ENCODE measurements around the gene EGFL7.

DNA sequence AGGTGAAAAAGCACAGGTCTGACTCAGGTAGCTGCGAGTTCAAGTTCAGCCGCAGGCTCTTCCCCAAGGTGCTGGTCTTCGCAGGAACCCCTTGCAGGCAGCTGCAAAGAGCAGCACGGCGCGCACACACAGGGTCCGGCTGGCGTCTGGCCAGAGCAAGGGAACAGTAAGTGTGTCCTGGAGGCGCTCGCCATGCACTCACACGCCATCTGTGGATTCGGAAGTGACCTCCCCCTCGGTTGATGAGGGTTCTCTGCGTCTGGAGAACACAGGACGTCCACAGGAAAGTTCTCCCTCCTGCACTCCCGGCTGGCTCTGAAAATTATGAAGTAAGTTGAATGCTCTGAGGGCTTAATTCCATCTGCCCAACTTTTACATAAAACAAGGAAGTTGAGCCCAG is 14.0 kb upstream of the EGFL7 start:
- TF ChIP-seq EZH2 (IDR thresholded peaks at IDR 0.05; ENCODE audit: borderline replicate concordance, low read depth, low read length, poor library complexity, severe bottlenecking): no peak
- TF ChIP-seq, protein P1, sequence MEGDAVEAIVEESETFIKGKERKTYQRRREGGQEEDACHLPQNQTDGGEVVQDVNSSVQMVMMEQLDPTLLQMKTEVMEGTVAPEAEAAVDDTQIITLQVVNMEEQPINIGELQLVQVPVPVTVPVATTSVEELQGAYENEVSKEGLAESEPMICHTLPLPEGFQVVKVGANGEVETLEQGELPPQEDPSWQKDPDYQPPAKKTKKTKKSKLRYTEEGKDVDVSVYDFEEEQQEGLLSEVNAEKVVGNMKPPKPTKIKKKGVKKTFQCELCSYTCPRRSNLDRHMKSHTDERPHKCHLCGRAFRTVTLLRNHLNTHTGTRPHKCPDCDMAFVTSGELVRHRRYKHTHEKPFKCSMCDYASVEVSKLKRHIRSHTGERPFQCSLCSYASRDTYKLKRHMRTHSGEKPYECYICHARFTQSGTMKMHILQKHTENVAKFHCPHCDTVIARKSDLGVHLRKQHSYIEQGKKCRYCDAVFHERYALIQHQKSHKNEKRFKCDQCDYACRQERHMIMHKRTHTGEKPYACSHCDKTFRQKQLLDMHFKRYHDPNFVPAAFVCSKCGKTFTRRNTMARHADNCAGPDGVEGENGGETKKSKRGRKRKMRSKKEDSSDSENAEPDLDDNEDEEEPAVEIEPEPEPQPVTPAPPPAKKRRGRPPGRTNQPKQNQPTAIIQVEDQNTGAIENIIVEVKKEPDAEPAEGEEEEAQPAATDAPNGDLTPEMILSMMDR (conservative IDR thresholded peaks at IDR 0.05; ENCODE audit: low read depth, low read length): no peak
